Measurements from ENCODE around the gene KIF26B.
A peak's percentile ranks its signal among the peaks of the same experiment; 100 is the strongest.

Gene KIF26B

DNA sequence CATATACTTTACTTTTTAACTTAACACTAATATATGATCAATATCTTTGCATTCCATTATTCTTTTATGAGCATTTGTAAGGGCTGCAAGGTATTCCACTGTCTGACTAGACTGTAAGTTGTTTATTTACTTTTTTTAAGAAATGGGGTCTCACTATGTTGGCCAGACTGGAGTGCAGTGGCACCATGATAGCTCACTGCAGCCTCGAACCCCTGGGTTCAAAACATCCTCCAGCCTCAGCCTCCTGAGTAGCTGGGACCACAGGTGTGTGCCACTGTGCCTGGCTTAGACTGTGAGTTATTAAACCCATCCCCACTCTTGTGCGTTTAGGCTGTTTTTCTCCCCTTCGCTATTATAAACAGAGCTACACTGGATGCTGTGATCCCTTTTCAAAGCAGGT, 6.7 kb upstream of the KIF26B start:
- TF ChIP-seq, protein P1, sequence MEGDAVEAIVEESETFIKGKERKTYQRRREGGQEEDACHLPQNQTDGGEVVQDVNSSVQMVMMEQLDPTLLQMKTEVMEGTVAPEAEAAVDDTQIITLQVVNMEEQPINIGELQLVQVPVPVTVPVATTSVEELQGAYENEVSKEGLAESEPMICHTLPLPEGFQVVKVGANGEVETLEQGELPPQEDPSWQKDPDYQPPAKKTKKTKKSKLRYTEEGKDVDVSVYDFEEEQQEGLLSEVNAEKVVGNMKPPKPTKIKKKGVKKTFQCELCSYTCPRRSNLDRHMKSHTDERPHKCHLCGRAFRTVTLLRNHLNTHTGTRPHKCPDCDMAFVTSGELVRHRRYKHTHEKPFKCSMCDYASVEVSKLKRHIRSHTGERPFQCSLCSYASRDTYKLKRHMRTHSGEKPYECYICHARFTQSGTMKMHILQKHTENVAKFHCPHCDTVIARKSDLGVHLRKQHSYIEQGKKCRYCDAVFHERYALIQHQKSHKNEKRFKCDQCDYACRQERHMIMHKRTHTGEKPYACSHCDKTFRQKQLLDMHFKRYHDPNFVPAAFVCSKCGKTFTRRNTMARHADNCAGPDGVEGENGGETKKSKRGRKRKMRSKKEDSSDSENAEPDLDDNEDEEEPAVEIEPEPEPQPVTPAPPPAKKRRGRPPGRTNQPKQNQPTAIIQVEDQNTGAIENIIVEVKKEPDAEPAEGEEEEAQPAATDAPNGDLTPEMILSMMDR (IDR thresholded peaks at IDR 0.05; ENCODE audit: low read depth, low read length) = no peak
- no peak overlapping the region for H3K4me3 ChIP-seq (replicated peaks in 1 of 2; ENCODE audit: low read depth in 2 of 2, low read length in 2 of 2)
- no peak for DNase-seq (ENCODE audit: low read depth in 2 of 2)

DNA sequence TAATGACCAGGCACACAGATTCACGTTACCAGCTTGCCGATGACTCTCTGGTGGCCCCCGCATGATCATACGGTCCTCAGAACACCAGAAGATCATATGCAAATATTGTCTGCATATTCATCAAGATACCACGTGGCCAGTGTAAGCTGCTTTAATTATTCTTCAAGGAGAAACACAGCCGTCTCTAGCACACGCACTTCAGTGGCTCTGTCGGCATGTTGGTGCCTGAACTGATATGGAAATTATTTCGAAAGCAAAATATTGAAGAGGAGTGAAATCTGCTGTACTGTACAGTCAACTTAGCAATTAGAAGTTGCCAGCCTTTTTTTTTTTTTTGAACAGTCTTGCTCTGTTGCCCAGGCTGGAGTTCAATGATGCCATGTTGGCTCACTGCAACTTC, 5.9 kb upstream of the KIF26B start:
- no peak for DNase-seq (ENCODE audit: low read depth in 2 of 2)
- no peak overlapping the region for H3K4me3 ChIP-seq (replicated peaks in 1 of 2; ENCODE audit: low read depth in 2 of 2, low read length in 2 of 2)
- TF ChIP-seq, protein P1 (IDR thresholded peaks at IDR 0.05; ENCODE audit: low read depth, low read length) = no peak

- peak overlapping the region; percentile 80 to 98 for H3K4me3 ChIP-seq (replicated peaks in 1 of 2; ENCODE audit: low read depth in 2 of 2, low read length in 2 of 2)
- DNase-seq (ENCODE audit: low read depth in 2 of 2) = peak; percentile 85 to 90
- TF ChIP-seq, protein P1 (IDR thresholded peaks at IDR 0.05; ENCODE audit: low read depth, low read length) = peak; percentile 69
These were observed 1.7 kb upstream of the KIF26B start for GRCh38 chr1:245153081-245153551.

DNA sequence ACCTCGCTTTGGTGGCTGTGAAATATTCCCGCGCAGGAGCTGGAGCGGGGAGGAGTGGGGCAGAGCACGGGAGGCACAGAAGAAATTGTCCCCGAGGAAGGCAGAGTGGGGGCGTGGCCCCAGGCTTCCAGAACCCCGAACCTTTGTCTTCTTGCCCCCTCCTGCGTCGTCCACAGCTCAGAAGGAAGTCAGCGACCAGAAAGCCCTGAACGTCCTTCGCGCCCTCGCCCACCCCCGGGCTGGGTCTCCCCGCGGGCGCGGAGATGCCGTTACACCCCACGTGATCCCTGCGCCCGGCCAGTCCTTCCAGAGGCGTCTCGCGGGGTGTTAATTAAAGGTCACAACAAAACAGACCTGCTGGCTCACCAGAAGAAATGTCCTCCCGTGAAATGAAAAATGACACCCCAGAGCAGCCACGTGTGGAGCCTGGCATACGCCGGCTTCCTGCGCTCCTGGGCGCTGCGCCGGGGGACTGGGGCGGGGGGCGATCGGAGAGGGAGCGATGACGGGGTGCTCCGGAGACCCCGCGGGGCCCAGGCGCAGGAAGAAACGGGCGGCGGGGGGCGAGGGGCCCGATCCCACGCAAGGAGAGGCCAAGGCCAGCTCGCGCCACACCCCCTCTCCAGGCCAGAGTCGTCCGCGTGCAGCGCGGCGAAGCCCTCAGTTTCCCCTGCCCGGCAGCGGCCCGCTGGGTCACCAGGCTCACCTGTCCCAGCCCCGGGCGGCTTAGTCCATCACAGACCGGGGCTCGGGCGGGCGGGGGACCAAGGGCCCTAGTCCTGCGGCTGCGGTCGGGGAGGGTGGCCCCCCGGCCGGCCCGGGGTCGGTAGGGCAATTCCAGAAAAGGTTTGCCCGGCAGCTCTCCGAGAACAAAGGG, 995 bp upstream of the KIF26B start:
- TF ChIP-seq, protein P1 (IDR thresholded peaks at IDR 0.05; ENCODE audit: low read depth, low read length) = no peak
- DNase-seq (ENCODE audit: low read depth in 2 of 2) = no peak

GRCh38 chr1:245155272-245156040, 671 bp downstream of the KIF26B start:
- H3K4me3 ChIP-seq (replicated peaks in 1 of 2; ENCODE audit: low read depth in 2 of 2, low read length in 2 of 2) = peak overlapping the region; percentile 80 to 98
- TF ChIP-seq, protein P1 (IDR thresholded peaks at IDR 0.05; ENCODE audit: low read depth, low read length) = no peak
- DNase-seq (ENCODE audit: low read depth in 2 of 2) = no peak

More for the DNA sequence above, 995 bp upstream of the KIF26B start:
- peak overlapping the region; percentile 80 to 98 for H3K4me3 ChIP-seq (replicated peaks in 1 of 2; ENCODE audit: low read depth in 2 of 2, low read length in 2 of 2)

GRCh38 chr1:245156041-245156735, 1.4 kb downstream of the KIF26B start:
- DNase-seq (ENCODE audit: low read depth in 2 of 2) = peak; percentile 80 to 83
- peak overlapping the region; percentile 80 to 98 for H3K4me3 ChIP-seq (replicated peaks in 1 of 2; ENCODE audit: low read depth in 2 of 2, low read length in 2 of 2)
- TF ChIP-seq, protein P1 (IDR thresholded peaks at IDR 0.05; ENCODE audit: low read depth, low read length) = peak; percentile 61
